ENCODE data around the gene PDLIM7.
A peak's percentile ranks its signal among the peaks of the same experiment; 100 is the strongest.

PDLIM7 gene

GRCh38 chr5:177505075-177505474 lies 7.7 kb upstream of the PDLIM7 start:
- DNase-seq, result no peak

GRCh38 chr5:177504086-177505056 lies 7.0 kb upstream of the PDLIM7 start:
- DNase-seq, result no peak

- no peak for DNase-seq
Measured at GRCh38 chr5:177503351-177504085, 6.1 kb upstream of the PDLIM7 start.

- no peak for DNase-seq
Measured at GRCh38 chr5:177502886-177503285, 5.5 kb upstream of the PDLIM7 start.

GRCh38 chr5:177501874-177502678 lies 4.7 kb upstream of the PDLIM7 start:
- peak; percentile 65 for DNase-seq

- DNase-seq, result peak; percentile 78
Measured at GRCh38 chr5:177500685-177501522, 3.5 kb upstream of the PDLIM7 start.

GRCh38 chr5:177499842-177500241 lies 2.4 kb upstream of the PDLIM7 start:
- no peak for DNase-seq

- DNase-seq, result no peak
Measured at GRCh38 chr5:177498013-177498787, 796 bp upstream of the PDLIM7 start.

GRCh38 chr5:177496727-177497291 lies 595 bp downstream of the PDLIM7 start:
- no peak for DNase-seq

- DNase-seq, result peak; percentile 45
Measured at GRCh38 chr5:177496070-177496726, 1.2 kb downstream of the PDLIM7 start.

GRCh38 chr5:177495243-177496060 lies 2.0 kb downstream of the PDLIM7 start:
- no peak for DNase-seq

GRCh38 chr5:177494346-177495195 lies 2.8 kb downstream of the PDLIM7 start:
- DNase-seq, result peak; percentile 63

GRCh38 chr5:177493795-177494345 lies 3.5 kb downstream of the PDLIM7 start:
- no peak for DNase-seq

- DNase-seq, result no peak
Measured at GRCh38 chr5:177492841-177493240, 4.6 kb downstream of the PDLIM7 start.

- DNase-seq, result no peak
Measured at GRCh38 chr5:177491983-177492746, 5.2 kb downstream of the PDLIM7 start.

- peak; percentile 35 for DNase-seq
Measured at GRCh38 chr5:177491429-177491945, 5.9 kb downstream of the PDLIM7 start.

- no peak for DNase-seq
Measured at GRCh38 chr5:177490992-177491391, 6.4 kb downstream of the PDLIM7 start.

All from RPMI8226 (cell line).